ENCODE results near the gene FAM169A.
"Not testable (repeated sequence)": the region's sequence is repeated elsewhere in the genome, so short reads cannot be mapped to it uniquely, and the experiment has no call there.

The FAM169A gene

GRCh38 chr5:74866596-74867162, 492 bp upstream of the FAM169A start:
- DNase-seq (ENCODE audit: low spot score), result no peak

- DNase-seq (ENCODE audit: low spot score), result no peak
These were observed 857 bp downstream of the FAM169A start for GRCh38 chr5:74865256-74865803.

GRCh38 chr5:74864823-74865222, 1.4 kb downstream of the FAM169A start:
- DNase-seq (ENCODE audit: low spot score), result no peak

- no peak for DNase-seq (ENCODE audit: low spot score)
These were observed 2.5 kb downstream of the FAM169A start for GRCh38 chr5:74863726-74864125.

GRCh38 chr5:74862221-74862620, 4.0 kb downstream of the FAM169A start:
- no peak for DNase-seq (ENCODE audit: low spot score)

- DNase-seq (ENCODE audit: low spot score), result not testable (repeated sequence)
These were observed 9.2 kb downstream of the FAM169A start for GRCh38 chr5:74856975-74857374.

- no peak for DNase-seq (ENCODE audit: low spot score)
These were observed 12.9 kb downstream of the FAM169A start for GRCh38 chr5:74853256-74853655.

GRCh38 chr5:74851684-74852353, 14.4 kb downstream of the FAM169A start:
- DNase-seq (ENCODE audit: low spot score), result no peak

GRCh38 chr5:74850789-74851425, 15.3 kb downstream of the FAM169A start:
- DNase-seq (ENCODE audit: low spot score), result no peak

GRCh38 chr5:74850030-74850429, 16.2 kb downstream of the FAM169A start:
- DNase-seq (ENCODE audit: low spot score), result no peak

GRCh38 chr5:74848553-74849025, 17.6 kb downstream of the FAM169A start:
- DNase-seq (ENCODE audit: low spot score), result no peak

- no peak for DNase-seq (ENCODE audit: low spot score)
These were observed 27.0 kb downstream of the FAM169A start for GRCh38 chr5:74839229-74839628.

GRCh38 chr5:74838262-74838661, 27.9 kb downstream of the FAM169A start:
- no peak for DNase-seq (ENCODE audit: low spot score)

- no peak for DNase-seq (ENCODE audit: low spot score)
These were observed 29.1 kb downstream of the FAM169A start for GRCh38 chr5:74837115-74837514.

GRCh38 chr5:74833537-74834266, 32.5 kb downstream of the FAM169A start:
- DNase-seq (ENCODE audit: low spot score), result no peak

GRCh38 chr5:74829413-74829812, 36.8 kb downstream of the FAM169A start:
- DNase-seq (ENCODE audit: low spot score), result no peak

GRCh38 chr5:74822288-74822687, 43.9 kb downstream of the FAM169A start:
- DNase-seq (ENCODE audit: low spot score), result no peak

- no peak for DNase-seq (ENCODE audit: low spot score)
These were observed 49.3 kb downstream of the FAM169A start for GRCh38 chr5:74816875-74817274.

- no peak for DNase-seq (ENCODE audit: low spot score)
These were observed 55.3 kb downstream of the FAM169A start for GRCh38 chr5:74810915-74811314.

GRCh38 chr5:74801941-74802340, 64.2 kb downstream of the FAM169A start:
- DNase-seq (ENCODE audit: low spot score), result no peak

GRCh38 chr5:74801197-74801596, 65.0 kb downstream of the FAM169A start:
- no peak for DNase-seq (ENCODE audit: low spot score)

All from hepatic stellate cell (primary cell).